Measurements from ENCODE around the gene CDC5L.

DNA sequence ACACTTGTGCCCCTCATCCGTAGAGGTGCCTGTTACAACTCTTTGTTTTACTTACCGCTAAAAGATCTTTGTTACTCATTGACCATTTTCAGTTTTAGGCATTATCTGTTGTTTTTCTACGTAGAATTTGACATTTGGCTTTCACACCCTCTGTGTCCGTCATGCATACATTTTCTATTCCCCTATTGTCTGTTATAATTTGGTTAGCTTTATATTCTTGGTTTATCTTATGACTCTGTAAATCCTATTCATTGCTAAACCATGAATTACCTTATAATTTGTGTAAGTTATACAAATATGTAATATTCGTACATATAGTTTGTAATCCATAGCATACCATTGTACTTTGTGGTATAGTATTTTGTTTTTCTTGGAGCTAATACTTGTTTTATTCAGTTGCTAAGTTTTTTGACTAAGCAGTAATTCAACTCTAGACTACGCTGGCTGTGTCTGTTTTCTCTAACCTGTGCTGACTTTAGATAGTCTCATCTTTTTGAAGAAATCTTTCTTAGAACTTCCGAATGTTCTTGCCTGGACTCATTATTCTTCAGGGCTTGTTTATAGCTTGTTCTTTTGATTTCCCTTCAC is 21.8 kb downstream of the CDC5L start:
- no peak for TF ChIP-seq POLR2A (IDR thresholded peaks at IDR 0.05)
- TF ChIP-seq, protein P1, sequence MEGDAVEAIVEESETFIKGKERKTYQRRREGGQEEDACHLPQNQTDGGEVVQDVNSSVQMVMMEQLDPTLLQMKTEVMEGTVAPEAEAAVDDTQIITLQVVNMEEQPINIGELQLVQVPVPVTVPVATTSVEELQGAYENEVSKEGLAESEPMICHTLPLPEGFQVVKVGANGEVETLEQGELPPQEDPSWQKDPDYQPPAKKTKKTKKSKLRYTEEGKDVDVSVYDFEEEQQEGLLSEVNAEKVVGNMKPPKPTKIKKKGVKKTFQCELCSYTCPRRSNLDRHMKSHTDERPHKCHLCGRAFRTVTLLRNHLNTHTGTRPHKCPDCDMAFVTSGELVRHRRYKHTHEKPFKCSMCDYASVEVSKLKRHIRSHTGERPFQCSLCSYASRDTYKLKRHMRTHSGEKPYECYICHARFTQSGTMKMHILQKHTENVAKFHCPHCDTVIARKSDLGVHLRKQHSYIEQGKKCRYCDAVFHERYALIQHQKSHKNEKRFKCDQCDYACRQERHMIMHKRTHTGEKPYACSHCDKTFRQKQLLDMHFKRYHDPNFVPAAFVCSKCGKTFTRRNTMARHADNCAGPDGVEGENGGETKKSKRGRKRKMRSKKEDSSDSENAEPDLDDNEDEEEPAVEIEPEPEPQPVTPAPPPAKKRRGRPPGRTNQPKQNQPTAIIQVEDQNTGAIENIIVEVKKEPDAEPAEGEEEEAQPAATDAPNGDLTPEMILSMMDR (IDR thresholded peaks at IDR 0.05), result no peak
